Measurements from ENCODE around the gene TIMM10.

The TIMM10 gene

DNA sequence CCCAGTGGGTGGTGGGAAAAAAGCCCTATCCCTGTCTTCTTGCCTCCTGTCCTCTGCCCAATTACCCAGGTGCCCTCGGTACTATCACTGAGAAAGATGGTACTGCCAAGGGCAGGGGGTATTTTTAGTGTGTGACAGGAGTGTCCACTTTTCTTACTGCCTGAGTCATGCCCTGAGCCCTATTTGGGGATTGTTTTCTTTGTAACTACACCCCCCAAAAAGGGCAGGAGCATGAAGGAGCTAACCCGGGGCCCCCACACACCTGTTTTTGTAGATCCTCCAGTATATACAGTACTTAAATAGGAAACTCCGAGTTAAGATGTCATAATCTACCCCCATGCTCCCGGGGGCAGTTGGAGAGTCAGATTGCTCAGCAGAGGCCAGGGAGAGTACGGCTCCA is 10.6 kb upstream of the TIMM10 start:
- TF ChIP-seq CREB1 (IDR thresholded peaks at IDR 0.05; ENCODE audit: low read depth) (no peak), YY1 (IDR thresholded peaks at IDR 0.05; ENCODE audit: low read depth) (no peak), FOXM1 (IDR thresholded peaks at IDR 0.05; ENCODE audit: borderline replicate concordance, low read depth) (no peak), CEBPB (IDR thresholded peaks at IDR 0.05) (no peak), ZBTB7A (IDR thresholded peaks at IDR 0.05; ENCODE audit: low read depth) (no peak), EGR1 (IDR thresholded peaks at IDR 0.05) (no peak), TAF1 (IDR thresholded peaks at IDR 0.05; ENCODE audit: low read depth) (no peak), EP300 (IDR thresholded peaks at IDR 0.05; ENCODE audit: borderline replicate concordance) (no peak), RAD21 (IDR thresholded peaks at IDR 0.05; ENCODE audit: low read depth) (no peak), TCF12 (IDR thresholded peaks at IDR 0.05; ENCODE audit: low read depth) (no peak), TEAD4 (IDR thresholded peaks at IDR 0.05) (no peak)
- TF ChIP-seq, protein P1, sequence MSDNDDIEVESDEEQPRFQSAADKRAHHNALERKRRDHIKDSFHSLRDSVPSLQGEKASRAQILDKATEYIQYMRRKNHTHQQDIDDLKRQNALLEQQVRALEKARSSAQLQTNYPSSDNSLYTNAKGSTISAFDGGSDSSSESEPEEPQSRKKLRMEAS (IDR thresholded peaks at IDR 0.05), result no peak
- TF ChIP-seq, protein P2, sequence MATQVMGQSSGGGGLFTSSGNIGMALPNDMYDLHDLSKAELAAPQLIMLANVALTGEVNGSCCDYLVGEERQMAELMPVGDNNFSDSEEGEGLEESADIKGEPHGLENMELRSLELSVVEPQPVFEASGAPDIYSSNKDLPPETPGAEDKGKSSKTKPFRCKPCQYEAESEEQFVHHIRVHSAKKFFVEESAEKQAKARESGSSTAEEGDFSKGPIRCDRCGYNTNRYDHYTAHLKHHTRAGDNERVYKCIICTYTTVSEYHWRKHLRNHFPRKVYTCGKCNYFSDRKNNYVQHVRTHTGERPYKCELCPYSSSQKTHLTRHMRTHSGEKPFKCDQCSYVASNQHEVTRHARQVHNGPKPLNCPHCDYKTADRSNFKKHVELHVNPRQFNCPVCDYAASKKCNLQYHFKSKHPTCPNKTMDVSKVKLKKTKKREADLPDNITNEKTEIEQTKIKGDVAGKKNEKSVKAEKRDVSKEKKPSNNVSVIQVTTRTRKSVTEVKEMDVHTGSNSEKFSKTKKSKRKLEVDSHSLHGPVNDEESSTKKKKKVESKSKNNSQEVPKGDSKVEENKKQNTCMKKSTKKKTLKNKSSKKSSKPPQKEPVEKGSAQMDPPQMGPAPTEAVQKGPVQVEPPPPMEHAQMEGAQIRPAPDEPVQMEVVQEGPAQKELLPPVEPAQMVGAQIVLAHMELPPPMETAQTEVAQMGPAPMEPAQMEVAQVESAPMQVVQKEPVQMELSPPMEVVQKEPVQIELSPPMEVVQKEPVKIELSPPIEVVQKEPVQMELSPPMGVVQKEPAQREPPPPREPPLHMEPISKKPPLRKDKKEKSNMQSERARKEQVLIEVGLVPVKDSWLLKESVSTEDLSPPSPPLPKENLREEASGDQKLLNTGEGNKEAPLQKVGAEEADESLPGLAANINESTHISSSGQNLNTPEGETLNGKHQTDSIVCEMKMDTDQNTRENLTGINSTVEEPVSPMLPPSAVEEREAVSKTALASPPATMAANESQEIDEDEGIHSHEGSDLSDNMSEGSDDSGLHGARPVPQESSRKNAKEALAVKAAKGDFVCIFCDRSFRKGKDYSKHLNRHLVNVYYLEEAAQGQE (IDR thresholded peaks at IDR 0.05; ENCODE audit: low read depth), result no peak
- TF ChIP-seq, protein P3, sequence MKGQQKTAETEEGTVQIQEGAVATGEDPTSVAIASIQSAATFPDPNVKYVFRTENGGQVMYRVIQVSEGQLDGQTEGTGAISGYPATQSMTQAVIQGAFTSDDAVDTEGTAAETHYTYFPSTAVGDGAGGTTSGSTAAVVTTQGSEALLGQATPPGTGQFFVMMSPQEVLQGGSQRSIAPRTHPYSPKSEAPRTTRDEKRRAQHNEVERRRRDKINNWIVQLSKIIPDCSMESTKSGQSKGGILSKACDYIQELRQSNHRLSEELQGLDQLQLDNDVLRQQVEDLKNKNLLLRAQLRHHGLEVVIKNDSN (IDR thresholded peaks at IDR 0.05), result no peak

DNA sequence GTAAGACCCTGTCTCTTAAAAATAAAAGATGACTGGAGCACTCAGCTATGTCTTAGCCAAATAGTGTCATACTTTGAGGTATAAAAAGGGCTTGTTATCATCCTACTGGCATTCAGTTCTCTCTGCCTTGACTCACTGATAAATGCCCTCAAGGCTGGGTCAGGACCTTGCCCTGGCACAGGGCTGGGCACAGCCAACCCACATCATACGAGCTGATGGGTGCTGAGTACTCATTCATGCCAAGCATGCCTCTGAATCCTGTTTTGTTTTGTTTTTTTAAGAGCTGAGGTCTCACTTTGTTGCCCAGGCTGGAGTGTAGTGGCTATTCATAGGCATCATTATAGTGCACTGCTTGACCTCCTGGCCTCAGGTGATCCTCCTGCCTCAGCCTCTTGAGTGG is 8.8 kb upstream of the TIMM10 start:
- no peak for TF ChIP-seq NFIC (IDR thresholded peaks at IDR 0.05)
- TF ChIP-seq EGR1 (IDR thresholded peaks at IDR 0.05), result no peak
- TF ChIP-seq, protein P1 (IDR thresholded peaks at IDR 0.05), result no peak

DNA sequence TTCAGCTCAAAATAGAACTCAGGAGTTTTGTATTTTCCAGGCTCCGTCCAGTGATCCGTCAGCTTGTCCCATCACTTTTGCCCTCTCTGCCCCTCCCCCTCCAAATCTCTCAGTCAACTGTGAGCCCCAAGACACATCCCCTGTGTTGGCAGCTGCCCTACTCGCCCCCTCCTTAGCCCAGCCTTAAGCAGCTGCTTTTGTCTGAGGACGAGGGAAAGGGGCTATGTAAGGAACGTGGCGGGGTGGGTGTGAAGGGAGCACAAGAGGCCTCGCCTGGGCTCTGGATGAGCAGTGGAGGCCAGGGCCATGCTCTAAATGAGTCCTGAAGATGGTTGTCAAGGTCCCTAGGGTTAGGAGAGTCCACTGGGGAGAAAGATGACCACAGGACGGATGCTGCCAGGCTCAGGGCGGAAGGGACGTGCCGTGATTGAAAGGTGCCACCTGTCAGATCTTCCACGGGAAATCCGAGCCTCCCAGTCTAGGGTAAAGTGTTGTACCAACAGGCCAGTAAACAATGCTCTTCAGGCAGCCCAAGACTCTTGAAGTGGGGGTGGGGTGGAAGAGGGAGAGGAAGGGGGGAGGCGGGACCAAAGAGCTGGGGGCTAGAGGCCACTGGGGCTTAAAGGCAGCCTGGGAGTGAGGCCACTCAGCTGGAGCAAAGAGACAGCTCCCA is 6.5 kb upstream of the TIMM10 start, which contains the start of gene SMTNL1:
SMTNL1 (plus strand) TSS at position 649 of the 673 bp plus-strand sequence. CDS start 5,048 bp downstream, outside the sequence.
- TF ChIP-seq FOXM1 (IDR thresholded peaks at IDR 0.05; ENCODE audit: borderline replicate concordance, low read depth), result no peak

DNA sequence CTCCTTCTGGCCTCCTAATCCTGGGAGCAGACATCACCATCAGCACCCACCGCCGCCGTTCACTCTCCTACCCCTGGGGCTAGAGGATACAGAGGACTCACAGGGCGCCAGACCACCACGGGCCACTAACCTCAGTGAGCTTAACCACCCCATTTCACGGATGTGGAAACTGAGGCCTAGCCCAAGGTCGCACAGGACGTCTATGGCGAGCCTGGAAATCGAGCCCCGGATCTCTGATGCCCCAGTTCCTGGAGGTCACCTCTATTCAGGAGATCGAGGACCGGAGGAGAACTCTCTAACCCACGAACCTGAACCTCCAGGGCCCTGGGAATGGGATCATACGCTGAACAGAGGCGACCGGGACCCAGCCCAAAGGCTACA is 349 bp downstream of the TIMM10 start:
- TF ChIP-seq TCF12 (IDR thresholded peaks at IDR 0.05; ENCODE audit: low read depth) (no peak), EGR1 (IDR thresholded peaks at IDR 0.05) (no peak), YY1 (IDR thresholded peaks at IDR 0.05; ENCODE audit: low read depth) (no peak), CEBPB (IDR thresholded peaks at IDR 0.05) (no peak), FOXM1 (IDR thresholded peaks at IDR 0.05; ENCODE audit: borderline replicate concordance, low read depth) (no peak), CREB1 (IDR thresholded peaks at IDR 0.05; ENCODE audit: low read depth) (no peak), NFIC (IDR thresholded peaks at IDR 0.05) (no peak), EP300 (IDR thresholded peaks at IDR 0.05; ENCODE audit: borderline replicate concordance) (no peak), ZBTB7A (IDR thresholded peaks at IDR 0.05; ENCODE audit: low read depth) (no peak), TEAD4 (IDR thresholded peaks at IDR 0.05) (no peak), RAD21 (IDR thresholded peaks at IDR 0.05; ENCODE audit: low read depth) (no peak), TAF1 (IDR thresholded peaks at IDR 0.05; ENCODE audit: low read depth) (no peak)
- TF ChIP-seq, protein P1 (IDR thresholded peaks at IDR 0.05), result no peak
- TF ChIP-seq, protein P2 (IDR thresholded peaks at IDR 0.05; ENCODE audit: low read depth), result no peak
- TF ChIP-seq, protein P3 (IDR thresholded peaks at IDR 0.05), result no peak

DNA sequence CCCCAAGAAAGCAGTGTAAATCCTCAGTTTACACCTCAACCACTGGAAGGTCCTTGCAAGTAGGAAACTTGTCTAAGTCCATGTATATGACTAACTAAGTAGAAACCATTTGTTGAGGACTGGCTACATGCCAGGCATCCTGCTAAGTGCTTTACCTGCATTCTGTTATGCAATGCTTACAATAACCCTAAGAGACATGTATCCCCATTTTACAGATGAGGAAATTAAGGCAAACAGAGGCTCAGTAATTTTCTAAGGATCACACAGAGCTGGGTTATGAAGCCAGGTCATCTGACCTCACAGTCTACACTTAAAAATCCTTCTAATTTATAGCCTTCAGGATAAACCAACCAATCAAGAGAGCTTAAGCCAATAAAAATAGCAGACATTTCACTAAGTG is 1.5 kb downstream of the TIMM10 start:
- no peak for TF ChIP-seq YY1 (IDR thresholded peaks at IDR 0.05; ENCODE audit: low read depth)
- TF ChIP-seq, protein P3 (IDR thresholded peaks at IDR 0.05), result no peak
- TF ChIP-seq EGR1 (IDR thresholded peaks at IDR 0.05), result no peak

DNA sequence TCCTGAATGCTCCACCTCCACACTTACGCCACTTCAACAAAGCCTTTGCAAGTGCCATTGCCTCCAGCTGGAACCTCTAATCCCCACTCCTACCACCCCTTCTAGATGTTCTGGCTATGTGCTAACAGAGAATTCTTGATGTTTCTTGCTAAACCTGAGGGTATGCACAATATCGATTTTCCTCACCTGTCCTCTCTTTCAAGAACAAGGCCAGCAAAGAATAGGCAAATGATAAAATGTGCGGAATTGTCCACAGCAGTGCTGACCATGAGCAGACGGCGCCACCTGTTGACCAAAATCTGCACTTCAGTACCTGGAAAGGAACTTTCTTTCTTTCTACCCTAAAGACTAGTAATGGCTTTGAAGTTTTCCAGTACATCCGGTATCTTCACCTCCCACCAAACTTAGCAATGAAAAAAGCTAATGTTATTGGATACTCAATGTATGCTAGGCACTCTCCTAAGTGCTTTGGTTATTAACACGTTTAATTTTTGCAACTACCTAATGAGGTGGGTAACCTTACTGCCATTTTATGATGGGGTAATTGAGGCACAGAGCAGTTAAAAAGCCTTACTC is 3.4 kb downstream of the TIMM10 start:
- TF ChIP-seq, protein P3 (IDR thresholded peaks at IDR 0.05), result no peak
- TF ChIP-seq ZBTB7A (IDR thresholded peaks at IDR 0.05; ENCODE audit: low read depth) (no peak), YY1 (IDR thresholded peaks at IDR 0.05; ENCODE audit: low read depth) (no peak), RAD21 (IDR thresholded peaks at IDR 0.05; ENCODE audit: low read depth) (peak; percentile 88), CEBPB (IDR thresholded peaks at IDR 0.05) (no peak), EP300 (IDR thresholded peaks at IDR 0.05; ENCODE audit: borderline replicate concordance) (no peak), CREB1 (IDR thresholded peaks at IDR 0.05; ENCODE audit: low read depth) (no peak), TAF1 (IDR thresholded peaks at IDR 0.05; ENCODE audit: low read depth) (no peak), TEAD4 (IDR thresholded peaks at IDR 0.05) (no peak)
- TF ChIP-seq, protein P1 (IDR thresholded peaks at IDR 0.05), result 0 out of 2 replicates have a peak, but pooled peaks have one; percentile 13

All from Ishikawa (cell line).